ENCODE results near the gene NGFR.

The NGFR gene

GRCh38 chr17:49496867-49497147 is 1.7 kb downstream of the NGFR start:
- no peaks in the 10 kb centered on the region for H3K9me2 ChIP-seq (replicated peaks; ENCODE audit: insufficient read depth, low read length)
- DNase-seq = no peak
- H3K4me2 ChIP-seq (ENCODE audit: low read depth, low read length) = peak overlapping the region; percentile 82; the same call in 1 of the 2 replicates
- H4K20me1 ChIP-seq (ENCODE audit: insufficient read depth, low read length) = peaks cover 8% of the 10 kb centered on the region; the same call in 1 of the 2 replicates
- no peaks in the 10 kb centered on the region for H3K9me3 ChIP-seq (replicated peaks; ENCODE audit: insufficient read depth, low read length)
- H3K4me3 ChIP-seq (ENCODE audit: low read length) = 0 out of 2 replicates have a peak overlapping the region, but pooled peaks have one; percentile 15
- H3K36me3 ChIP-seq (replicated peaks; ENCODE audit: insufficient read depth, low read length) = no peaks in the 10 kb centered on the region
- no peak for TF ChIP-seq EZH2 (optimal IDR thresholded peaks at IDR 0.05; ENCODE audit: low read depth, low read length)
- TF ChIP-seq CTCF (IDR thresholded peaks at IDR 0.05; ENCODE audit: low read length) = no peak
- no peak for TF ChIP-seq EZH2phosphoT487 (IDR thresholded peaks at IDR 0.05; ENCODE audit: low read length)
- H3K27me3 ChIP-seq (replicated peaks; ENCODE audit: insufficient read depth, low read length) = peaks cover 96% of the 10 kb centered on the region
- peaks cover 6% of the 10 kb centered on the region; the same call in 1 of the 2 replicates for H3K4me1 ChIP-seq (ENCODE audit: low read length)
- H3K9ac ChIP-seq (ENCODE audit: low read length) = no peak overlapping the region
- H3K79me2 ChIP-seq (ENCODE audit: low read length) = no peaks in the 10 kb centered on the region
- H3F3A ChIP-seq (ENCODE audit: insufficient read depth, low read length) = no peaks in the 10 kb centered on the region
- no peak overlapping the region for H2AFZ ChIP-seq (ENCODE audit: low read length)
- no peak overlapping the region for H3K27ac ChIP-seq (ENCODE audit: low read length)

GRCh38 chr17:49497148-49498028 is 2.3 kb downstream of the NGFR start:
- H3K9me3 ChIP-seq (replicated peaks; ENCODE audit: insufficient read depth, low read length) = no peaks in the 10 kb centered on the region
- no peaks in the 10 kb centered on the region for H3K79me2 ChIP-seq (ENCODE audit: low read length)
- no peak overlapping the region for H2AFZ ChIP-seq (ENCODE audit: low read length)
- peaks cover 6% of the 10 kb centered on the region; the same call in 1 of the 2 replicates for H3K4me1 ChIP-seq (ENCODE audit: low read length)
- H3K4me2 ChIP-seq (ENCODE audit: low read depth, low read length) = peak overlapping the region; percentile 82; the same call in 1 of the 2 replicates
- H3K9me2 ChIP-seq (replicated peaks; ENCODE audit: insufficient read depth, low read length) = no peaks in the 10 kb centered on the region
- H3K36me3 ChIP-seq (replicated peaks; ENCODE audit: insufficient read depth, low read length) = no peaks in the 10 kb centered on the region
- H3K4me3 ChIP-seq (ENCODE audit: low read length) = no peak overlapping the region
- H3K9ac ChIP-seq (ENCODE audit: low read length) = no peak overlapping the region
- peaks cover 98% of the 10 kb centered on the region for H3K27me3 ChIP-seq (replicated peaks; ENCODE audit: insufficient read depth, low read length)
- DNase-seq = no peak
- no peak overlapping the region for H3K27ac ChIP-seq (ENCODE audit: low read length)
- no peaks in the 10 kb centered on the region for H3F3A ChIP-seq (ENCODE audit: insufficient read depth, low read length)
- H4K20me1 ChIP-seq (ENCODE audit: insufficient read depth, low read length) = peaks cover 8% of the 10 kb centered on the region; the same call in 1 of the 2 replicates
- TF ChIP-seq CTCF (IDR thresholded peaks at IDR 0.05; ENCODE audit: low read length) (no peak), EZH2 (optimal IDR thresholded peaks at IDR 0.05; ENCODE audit: low read depth, low read length) (peak; percentile 85), EZH2phosphoT487 (IDR thresholded peaks at IDR 0.05; ENCODE audit: low read length) (no peak)

- TF ChIP-seq EZH2 (optimal IDR thresholded peaks at IDR 0.05; ENCODE audit: low read depth, low read length) (no peak), EZH2phosphoT487 (IDR thresholded peaks at IDR 0.05; ENCODE audit: low read length) (no peak), CTCF (IDR thresholded peaks at IDR 0.05; ENCODE audit: low read length) (no peak)
- no peak overlapping the region for H3K4me3 ChIP-seq (ENCODE audit: low read length)
- no peaks in the 10 kb centered on the region for H3K9me3 ChIP-seq (replicated peaks; ENCODE audit: insufficient read depth, low read length)
- no peak overlapping the region for H3K27ac ChIP-seq (ENCODE audit: low read length)
- no peak overlapping the region for H3K9ac ChIP-seq (ENCODE audit: low read length)
- H3K27me3 ChIP-seq (replicated peaks; ENCODE audit: insufficient read depth, low read length) = peaks cover 98% of the 10 kb centered on the region
- DNase-seq = no peak
- peaks cover 6% of the 10 kb centered on the region; the same call in 1 of the 2 replicates for H3K4me1 ChIP-seq (ENCODE audit: low read length)
- no peaks in the 10 kb centered on the region for H3K36me3 ChIP-seq (replicated peaks; ENCODE audit: insufficient read depth, low read length)
- H3K9me2 ChIP-seq (replicated peaks; ENCODE audit: insufficient read depth, low read length) = no peaks in the 10 kb centered on the region
- H3K79me2 ChIP-seq (ENCODE audit: low read length) = no peaks in the 10 kb centered on the region
- H2AFZ ChIP-seq (ENCODE audit: low read length) = no peak overlapping the region
- H3F3A ChIP-seq (ENCODE audit: insufficient read depth, low read length) = no peaks in the 10 kb centered on the region
- H4K20me1 ChIP-seq (ENCODE audit: insufficient read depth, low read length) = peaks cover 8% of the 10 kb centered on the region; the same call in 1 of the 2 replicates
- H3K4me2 ChIP-seq (ENCODE audit: low read depth, low read length) = no peak overlapping the region
These were observed 3.0 kb downstream of the NGFR start for GRCh38 chr17:49498029-49498615.
